GM12878 (cell line): ENCODE results near the gene CORO1A. TPM values are rescaled to one million over a fixed set of nuclear protein-coding genes. Genes with fewer than 3 reads are reported as not detected.

Experiments
- ATF2 ChIP-seq: IDR thresholded peaks from 2 replicates; pipeline ENCODE4 v1.6.1; 2012; ENCODE audit warnings: low read length, inconsistent platforms
- CBFB ChIP-seq: IDR thresholded peaks from 2 replicates; pipeline ENCODE4 v1.6.1; 2016; ENCODE audit warnings: antibody characterized with exemption, low read depth
- CREM ChIP-seq: IDR thresholded peaks from 2 replicates; pipeline ENCODE4 v1.6.1; 2014; ENCODE audit warnings: antibody characterized with exemption, low read depth
- DPF2 ChIP-seq: fragments of 450-650 bp; IDR thresholded peaks from 2 replicates; pipeline ENCODE4 v1.6.1; 2017; ENCODE audit warnings: mild to moderate bottlenecking
- ESRRA ChIP-seq: IDR thresholded peaks from 2 replicates; pipeline ENCODE4 v1.6.1; 2012; ENCODE audit warnings: mild to moderate bottlenecking, low read length, improper control_type of control experiment
- FOXM1 ChIP-seq: IDR thresholded peaks from 2 replicates; pipeline ENCODE4 v1.6.1; 2012; ENCODE audit warnings: low read depth, mild to moderate bottlenecking, inconsistent platforms, low read length, moderate library complexity
- HSF1 ChIP-seq: fragments of 150-350 bp; IDR thresholded peaks from 2 replicates; pipeline ENCODE4 v1.6.1; 2014; ENCODE audit warnings: mild to moderate bottlenecking, low read depth, low read length
- IKZF2 ChIP-seq, 2 experiments: fragments of 450-650 bp; IDR thresholded peaks; 2 replicates each; pipeline ENCODE4 v1.6.1; 2017; ENCODE audit warnings: mild to moderate bottlenecking in 2 of 2, moderate library complexity in 2 of 2
- NR2C1 ChIP-seq: fragments of 450-650 bp; IDR thresholded peaks from 2 replicates; pipeline ENCODE4 v1.6.1; 2017; ENCODE audit warnings: antibody characterized with exemption, mild to moderate bottlenecking, moderate library complexity
- REST ChIP-seq: IDR thresholded peaks from 2 replicates; pipeline ENCODE4 v1.6.1; 2012; ENCODE audit warnings: mild to moderate bottlenecking, low read depth, low read length
- TAF1 ChIP-seq: IDR thresholded peaks from 2 replicates; pipeline ENCODE4 v1.6.1; 2011; ENCODE audit warnings: mild to moderate bottlenecking, low read depth, low read length, borderline replicate concordance
- WRNIP1 ChIP-seq: IDR thresholded peaks from 2 replicates; pipeline ENCODE4 v1.6.1; 2011; ENCODE audit warnings: low read depth, low read length, improper control_type of control experiment, borderline replicate concordance
- ZBTB40 ChIP-seq: fragments of 450-650 bp; IDR thresholded peaks from 2 replicates; pipeline ENCODE4 v1.6.1; 2016; ENCODE audit warnings: mild to moderate bottlenecking, moderate library complexity, borderline replicate concordance
- ZNF687 ChIP-seq: fragments of 450-650 bp; IDR thresholded peaks from 2 replicates; pipeline ENCODE4 v1.6.1; 2017; ENCODE audit warnings: mild to moderate bottlenecking, moderate library complexity
- polyA plus RNA-seq, 11 experiments: library from polyadenylated mRNA; depleted of rRNA in 4 of 11; unstranded in 6 of 11; stranded (reverse) in 5 of 11; fragments of >200 nt; fragmentation: Nextera tagmentation in 4 of 11; fragmentation: Illumina TruSeq in 1 of 11; extraction: Ambion mirVana in 4 of 11; extraction: Trizol in 1 of 11; gene quantifications; 1 replicate in 1 of 11; 2 replicates in 10 of 11; pipeline versions ENCODE4 v1.2.1 to v1.2.3, GENCODE V29; 2011 to 2016; ENCODE audit warnings: inconsistent platforms in 2 of 11, missing spikeins in 2 of 11, low read depth in 1 of 11
- total RNA-seq, 4 experiments: library from RNA; depleted of rRNA in 3 of 4; stranded (reverse); fragments of >200 nt in 3 of 4; fragmentation: Illumina TruSeq in 1 of 4; extraction: Trizol in 1 of 4; gene quantifications; 2 replicates each; pipeline versions ENCODE4 v1.2.1 to v1.2.3, GENCODE V29; 2013 to 2021

The CORO1A gene
- total and polyA plus RNA-seq, 10 of the 15 experiments (the other 5 are each of a cell fraction or from before 2014, with no cell fraction given) = 16.3 to 1,464 (median 714) TPM

GRCh38 chr16:30184096-30184890 lies 891 bp downstream of the CORO1A start (continued):
- TF ChIP-seq CREM = peak; percentile 55; the same call in 1 of the 2 replicates
- no peak for TF ChIP-seq ATF2
- TF ChIP-seq REST = no peak
- no peak for TF ChIP-seq FOXM1
- TF ChIP-seq ZNF687 = peak; percentile 1; the same call in 1 of the 2 replicates
- no peak for TF ChIP-seq WRNIP1
- peak; percentile 29; the same call in 1 of the 2 replicates for TF ChIP-seq DPF2
- peak in 1 of 2 experiments; percentile 31; a peak in 2 of 4 replicates for TF ChIP-seq IKZF2 (IDR thresholded peaks at IDR 0.05)
- peak; percentile 57; the same call in 1 of the 2 replicates for TF ChIP-seq CBFB
- no peak for TF ChIP-seq ESRRA
- peak; percentile 69; the same call in 1 of the 2 replicates for TF ChIP-seq ZBTB40
- peak; percentile 85; the same call in 1 of the 2 replicates for TF ChIP-seq TAF1
- no peak for TF ChIP-seq HSF1
- no peak for TF ChIP-seq NR2C1
